Colonic mucosa (tissue), 4 donors: ENCODE results near the gene WDR7. TPM values are rescaled to one million over a fixed set of nuclear protein-coding genes. Genes with fewer than 3 reads are reported as not detected.

Source experiments
- DNase-seq: peaks from one replicate; pipeline ENCODE4 v3.0.0-alpha.2; 2020
- H3K27ac ChIP-seq: fragments of 200-600 bp; one replicate; pipeline ENCODE4 v1.8.0; 2021
- H3K27me3 ChIP-seq: fragments of 200-600 bp; one replicate; pipeline ENCODE4 v1.8.0; 2021
- H3K36me3 ChIP-seq: fragments of 200-600 bp; one replicate; pipeline ENCODE4 v1.8.0; 2021
- H3K4me1 ChIP-seq: fragments of 200-600 bp; one replicate; pipeline ENCODE4 v1.8.0; 2021; ENCODE audit warnings: mild to moderate bottlenecking
- H3K4me3 ChIP-seq: fragments of 200-600 bp; one replicate; pipeline ENCODE4 v1.8.0; 2021
- H3K9ac ChIP-seq, 2 donors: one replicate each; pipeline ENCODE4 v1.7.0; 2013; ENCODE audit warnings: control low read depth in 2 of 2, low read depth in 2 of 2, low read length in 2 of 2
- H3K9me3 ChIP-seq: fragments of 200-600 bp; one replicate; pipeline ENCODE4 v1.8.0; 2021
- intact Hi-C: fragments of 100-400 bp; cut with DNase I; formaldehyde crosslinking; loops from one replicate; pipeline ENCODE4 v1.14.1; 2022
- total RNA-seq, 2 donors: library from RNA; stranded (reverse); fragmentation: NEBNext Ultra II Directional in 1 of 2; extraction: Animal tissue kit (Norgen Biotek cat#: 25700) in 1 of 2; gene quantifications; one replicate each; pipeline ENCODE4 v1.2.1, GENCODE V29; 2021
- TF ChIP-seq, protein P1 (sequence below): fragments of 200-600 bp; IDR thresholded peaks from one replicate; pipeline ENCODE4 v1.8.0; 2022; ENCODE audit warnings: antibody characterized with exemption, mild to moderate bottlenecking
- donor health status: healthy.
- donor health status: DM: no; HTN: no; CAD: no.
- donor health status: DM: no; HTN: no; CAD: no.

The WDR7 gene
- total RNA-seq, 2 donors from 2014 or later: 16.8 to 21.2 TPM

DNA sequence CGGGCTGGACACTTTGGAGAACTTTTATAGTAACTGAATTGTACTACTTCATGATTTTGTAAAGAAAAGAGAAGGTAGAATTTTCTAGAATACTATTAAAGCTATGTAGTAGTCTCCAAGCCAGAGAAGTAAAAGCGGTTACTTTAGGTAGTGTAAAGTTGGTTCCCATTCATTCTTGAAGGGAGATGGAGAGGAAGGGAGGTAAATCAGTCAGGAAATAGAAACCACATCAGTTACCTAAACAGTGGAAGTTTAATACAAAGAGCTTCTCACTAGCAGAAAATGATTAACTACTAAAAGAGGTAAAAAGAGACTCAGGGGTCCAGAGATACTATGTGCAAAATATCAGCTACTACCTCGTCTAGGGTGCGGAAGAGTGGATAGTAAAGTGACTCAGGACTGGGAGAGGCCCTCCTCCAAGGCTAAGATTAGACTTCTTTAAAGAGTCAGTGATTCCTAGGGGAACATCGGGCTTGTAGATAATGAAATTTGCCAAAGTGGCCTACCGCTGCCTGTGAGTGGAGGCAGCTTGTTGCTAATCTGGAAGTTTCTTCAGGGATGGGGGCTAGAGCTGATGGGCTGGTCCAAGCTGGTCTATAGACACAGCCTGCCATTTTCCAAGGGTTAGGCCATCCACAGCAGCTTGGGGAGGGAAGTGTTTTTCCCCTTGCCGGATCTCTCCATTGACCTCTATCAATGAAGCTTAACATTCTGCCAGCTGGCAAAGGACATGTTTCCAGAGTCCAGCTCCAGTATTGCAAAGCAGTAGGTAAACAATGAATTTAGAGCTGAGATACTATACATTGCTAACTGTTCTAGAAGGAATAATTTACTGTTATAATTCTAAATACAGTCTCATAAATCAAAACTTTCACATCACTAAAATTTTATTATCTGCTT, 249.3 kb downstream of the WDR7 start:
- H3K9ac ChIP-seq: no peak overlapping the region
- no peaks in the 10 kb centered on the region for H3K9me3 ChIP-seq
- no peak overlapping the region for H3K4me3 ChIP-seq
- no peak overlapping the region for H3K27ac ChIP-seq
- TF ChIP-seq, protein P1, sequence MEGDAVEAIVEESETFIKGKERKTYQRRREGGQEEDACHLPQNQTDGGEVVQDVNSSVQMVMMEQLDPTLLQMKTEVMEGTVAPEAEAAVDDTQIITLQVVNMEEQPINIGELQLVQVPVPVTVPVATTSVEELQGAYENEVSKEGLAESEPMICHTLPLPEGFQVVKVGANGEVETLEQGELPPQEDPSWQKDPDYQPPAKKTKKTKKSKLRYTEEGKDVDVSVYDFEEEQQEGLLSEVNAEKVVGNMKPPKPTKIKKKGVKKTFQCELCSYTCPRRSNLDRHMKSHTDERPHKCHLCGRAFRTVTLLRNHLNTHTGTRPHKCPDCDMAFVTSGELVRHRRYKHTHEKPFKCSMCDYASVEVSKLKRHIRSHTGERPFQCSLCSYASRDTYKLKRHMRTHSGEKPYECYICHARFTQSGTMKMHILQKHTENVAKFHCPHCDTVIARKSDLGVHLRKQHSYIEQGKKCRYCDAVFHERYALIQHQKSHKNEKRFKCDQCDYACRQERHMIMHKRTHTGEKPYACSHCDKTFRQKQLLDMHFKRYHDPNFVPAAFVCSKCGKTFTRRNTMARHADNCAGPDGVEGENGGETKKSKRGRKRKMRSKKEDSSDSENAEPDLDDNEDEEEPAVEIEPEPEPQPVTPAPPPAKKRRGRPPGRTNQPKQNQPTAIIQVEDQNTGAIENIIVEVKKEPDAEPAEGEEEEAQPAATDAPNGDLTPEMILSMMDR: no peak
- no peaks in the 10 kb centered on the region for H3K4me1 ChIP-seq
- no peak for DNase-seq
- H3K36me3 ChIP-seq: no peaks in the 10 kb centered on the region
- intact Hi-C loops: no loop called here
- H3K27me3 ChIP-seq: no peaks in the 10 kb centered on the region

DNA sequence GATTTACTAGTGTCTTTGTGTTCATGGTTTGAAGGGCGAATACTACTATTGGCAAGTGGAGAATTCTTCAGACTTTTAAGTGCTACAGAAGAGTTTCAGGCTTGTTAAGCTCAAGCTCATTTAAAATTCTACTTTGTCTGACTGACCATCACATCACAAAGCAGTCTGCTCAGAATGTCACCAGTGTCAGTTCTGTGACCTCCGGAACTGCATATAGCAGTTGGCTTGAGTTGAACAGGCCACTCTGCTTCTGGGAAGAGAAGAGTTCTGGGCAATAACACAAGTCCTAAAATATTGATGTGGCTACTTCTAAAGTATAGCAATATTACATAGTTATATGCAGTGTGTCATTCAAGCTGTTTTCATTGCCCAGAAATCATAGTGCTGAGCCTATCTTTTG, 250.8 kb downstream of the WDR7 start:
- H3K4me3 ChIP-seq: no peak overlapping the region
- no peak for DNase-seq
- no peak overlapping the region for H3K27ac ChIP-seq
- no peaks in the 10 kb centered on the region for H3K9me3 ChIP-seq
- H3K27me3 ChIP-seq: no peaks in the 10 kb centered on the region
- H3K36me3 ChIP-seq: no peaks in the 10 kb centered on the region
- TF ChIP-seq, protein P1: no peak
- no peaks in the 10 kb centered on the region for H3K4me1 ChIP-seq
- intact Hi-C loops: no loop called here
- no peak overlapping the region for H3K9ac ChIP-seq

DNA sequence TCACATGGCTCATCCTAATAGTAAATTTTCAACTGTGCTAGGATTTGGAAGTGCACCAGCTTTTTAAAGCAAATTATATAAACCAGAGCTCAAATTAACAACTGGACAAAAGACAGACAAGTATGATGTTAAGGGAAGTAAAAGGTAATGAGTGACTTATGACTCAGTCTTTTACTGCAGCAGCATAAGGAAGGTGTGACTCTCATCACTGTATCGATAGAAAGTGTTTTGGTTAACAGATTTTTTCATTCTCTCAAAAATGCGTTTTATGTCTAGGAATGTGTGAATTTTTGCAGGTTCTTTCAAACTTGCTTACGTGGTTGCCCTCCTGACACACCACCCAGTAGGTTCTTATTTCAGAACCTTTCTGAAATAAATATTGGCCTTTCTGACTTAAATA, 251.5 kb downstream of the WDR7 start:
- no peak for DNase-seq
- Histone ChIP-seq H3K4me1 (no peaks in the 10 kb centered on the region), H3K4me3 (no peak overlapping the region), H3K9me3 (no peaks in the 10 kb centered on the region), H3K9ac (no peak overlapping the region), H3K36me3 (no peaks in the 10 kb centered on the region), H3K27ac (peak overlapping the region; percentile 20), H3K27me3 (no peaks in the 10 kb centered on the region)
- TF ChIP-seq, protein P1: no peak
- intact Hi-C loops: no loop called here

DNA sequence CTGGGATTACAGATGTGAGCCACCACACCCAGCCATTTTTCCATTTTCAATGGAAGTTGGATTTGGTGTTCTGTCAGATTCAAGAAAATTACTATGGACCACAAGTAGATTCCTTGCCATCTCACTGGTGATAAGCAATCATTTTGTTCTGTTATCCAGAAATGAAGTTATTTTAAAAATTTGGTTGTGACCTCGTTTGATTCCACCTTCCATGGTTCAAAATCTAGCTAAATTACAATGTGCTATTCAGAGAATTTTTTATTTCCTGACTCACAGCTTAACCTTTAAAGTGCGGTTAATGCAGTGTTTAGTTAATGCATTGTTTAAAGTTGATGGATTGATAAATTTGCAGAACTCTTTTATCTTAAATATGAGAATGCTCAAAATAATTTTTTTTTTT, 252.5 kb downstream of the WDR7 start:
- DNase-seq: no peak
- H3K9me3 ChIP-seq: no peaks in the 10 kb centered on the region
- no peak overlapping the region for H3K9ac ChIP-seq
- intact Hi-C loops: no loop called here
- H3K27ac ChIP-seq: no peak overlapping the region
- H3K4me3 ChIP-seq: no peak overlapping the region
- no peaks in the 10 kb centered on the region for H3K4me1 ChIP-seq
- no peaks in the 10 kb centered on the region for H3K36me3 ChIP-seq
- H3K27me3 ChIP-seq: no peaks in the 10 kb centered on the region
- TF ChIP-seq, protein P1: no peak

DNA sequence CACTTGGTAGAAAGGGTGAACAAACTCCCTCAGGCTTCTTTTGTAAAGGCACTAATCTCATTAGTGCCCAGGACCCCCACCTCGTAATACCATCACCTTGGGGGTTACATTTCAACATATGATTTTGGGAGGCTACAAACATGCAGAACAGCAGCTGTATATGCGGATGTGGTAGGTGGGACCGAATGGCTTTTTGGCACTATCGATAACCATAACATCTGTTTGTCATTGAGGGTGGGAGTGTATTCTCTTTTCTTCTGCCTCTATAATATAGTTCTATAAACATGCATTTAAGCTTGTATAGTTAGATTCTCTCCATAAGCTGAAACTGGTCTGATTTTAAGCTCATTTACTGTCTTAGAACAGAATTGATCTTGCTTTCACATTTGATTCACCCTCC, 256.6 kb downstream of the WDR7 start:
- Histone ChIP-seq H3K4me1 (no peaks in the 10 kb centered on the region), H3K4me3 (no peak overlapping the region), H3K27ac (no peak overlapping the region), H3K36me3 (no peaks in the 10 kb centered on the region), H3K9me3 (no peaks in the 10 kb centered on the region), H3K27me3 (no peaks in the 10 kb centered on the region), H3K9ac (no peak overlapping the region)
- TF ChIP-seq, protein P1: no peak
- DNase-seq: no peak
- intact Hi-C loops: no loop called here
